Endothelial cell (in vitro differentiated cells): ENCODE results near the gene C18orf32. TPM values are rescaled to one million over a fixed set of nuclear protein-coding genes. Genes with fewer than 3 reads are reported as not detected.
"Not testable (repeated sequence)": the region's sequence is repeated elsewhere in the genome, so short reads cannot be mapped to it uniquely, and the experiment has no call there.

Experiments
- DNase-seq: peaks from one replicate; pipeline ENCODE4 v3.0.0; 2021; ENCODE audit warnings: low spot score
- H3K27ac Mint-ChIP-seq: one replicate; pipeline ENCODE4 v1.8.0; 2021; ENCODE audit warnings: mixed read lengths, inconsistent platforms; ENCODE audit not compliant: unreplicated experiment
- H3K27me3 Mint-ChIP-seq: one replicate; pipeline ENCODE4 v1.8.0; 2021; ENCODE audit warnings: mild to moderate bottlenecking, moderate library complexity, mixed read lengths, inconsistent platforms; ENCODE audit not compliant: unreplicated experiment
- H3K36me3 Mint-ChIP-seq: one replicate; pipeline ENCODE4 v1.8.0; 2021; ENCODE audit warnings: mild to moderate bottlenecking, low read depth, mixed read lengths, inconsistent platforms; ENCODE audit not compliant: unreplicated experiment
- H3K4me1 Mint-ChIP-seq: one replicate; pipeline ENCODE4 v1.8.0; 2021; ENCODE audit warnings: mild to moderate bottlenecking, mixed read lengths, inconsistent platforms; ENCODE audit not compliant: unreplicated experiment
- H3K4me3 Mint-ChIP-seq: one replicate; pipeline ENCODE4 v1.8.0; 2021; ENCODE audit warnings: mild to moderate bottlenecking, mixed read lengths, inconsistent platforms; ENCODE audit not compliant: unreplicated experiment
- H3K9me3 Mint-ChIP-seq: one replicate; pipeline ENCODE4 v1.8.0; 2021; ENCODE audit warnings: mixed read lengths, inconsistent platforms; ENCODE audit not compliant: unreplicated experiment
- total RNA-seq: library from RNA; stranded (reverse); fragmentation: NEBNext Ultra II Directional; extraction: Animal tissue kit (Norgen Biotek cat#: 25700); gene quantifications from one replicate; pipeline ENCODE4 v1.2.1, GENCODE V29; 2021; ENCODE audit not compliant: unreplicated experiment
- TF ChIP-seq, protein P1 (sequence below): fragments of 200-600 bp; sonication (generic); IDR thresholded peaks from one replicate; pipeline ENCODE4 v1.5.0; 2021; ENCODE audit warnings: antibody characterized with exemption; ENCODE audit not compliant: unreplicated experiment

The C18orf32 gene
- total RNA-seq, 1 donor from 2014 or later, result 33.2 TPM

DNA sequence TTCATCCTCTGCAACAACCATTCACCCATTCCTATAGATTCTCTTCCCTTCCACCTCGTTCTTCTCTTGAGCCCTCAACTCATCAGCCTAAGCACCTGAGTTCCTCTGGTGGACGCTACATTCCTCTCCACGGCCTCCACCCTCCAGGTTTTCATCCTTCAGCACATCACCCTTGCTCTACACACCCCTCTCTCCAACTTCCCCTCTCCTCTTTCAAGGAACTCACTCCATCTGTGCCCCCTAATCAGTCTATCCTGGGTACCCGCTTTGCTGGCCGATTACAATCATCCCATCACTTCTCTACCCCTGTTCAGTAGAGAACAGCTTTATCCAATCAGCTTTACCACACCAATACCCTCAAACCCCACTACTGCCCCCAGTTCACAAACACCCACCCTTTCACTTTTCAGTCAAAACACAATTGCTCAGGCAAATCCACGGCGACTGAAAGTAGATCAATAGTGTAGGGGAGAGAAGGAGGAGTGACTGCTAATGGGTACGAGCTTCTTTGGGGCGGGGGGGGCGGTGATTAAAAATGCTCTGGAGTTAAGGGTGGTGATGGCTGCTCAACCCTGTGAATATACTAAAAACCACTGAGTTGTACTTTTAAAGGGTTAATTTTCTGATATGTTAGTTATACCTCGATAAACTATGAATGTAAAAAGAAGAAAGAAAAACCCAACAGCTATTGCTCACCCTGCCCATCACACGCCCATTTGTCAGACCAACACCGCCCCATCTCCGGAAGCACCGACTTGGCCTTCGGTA lies 27.4 kb downstream of the C18orf32 start:
- DNase-seq, result no peak
- no peaks in the 10 kb centered on the region for H3K9me3 Mint-ChIP-seq
- peaks cover 20% of the 10 kb centered on the region for H3K4me1 Mint-ChIP-seq
- peaks cover 3% of the 10 kb centered on the region for H3K27me3 Mint-ChIP-seq
- TF ChIP-seq, protein P1, sequence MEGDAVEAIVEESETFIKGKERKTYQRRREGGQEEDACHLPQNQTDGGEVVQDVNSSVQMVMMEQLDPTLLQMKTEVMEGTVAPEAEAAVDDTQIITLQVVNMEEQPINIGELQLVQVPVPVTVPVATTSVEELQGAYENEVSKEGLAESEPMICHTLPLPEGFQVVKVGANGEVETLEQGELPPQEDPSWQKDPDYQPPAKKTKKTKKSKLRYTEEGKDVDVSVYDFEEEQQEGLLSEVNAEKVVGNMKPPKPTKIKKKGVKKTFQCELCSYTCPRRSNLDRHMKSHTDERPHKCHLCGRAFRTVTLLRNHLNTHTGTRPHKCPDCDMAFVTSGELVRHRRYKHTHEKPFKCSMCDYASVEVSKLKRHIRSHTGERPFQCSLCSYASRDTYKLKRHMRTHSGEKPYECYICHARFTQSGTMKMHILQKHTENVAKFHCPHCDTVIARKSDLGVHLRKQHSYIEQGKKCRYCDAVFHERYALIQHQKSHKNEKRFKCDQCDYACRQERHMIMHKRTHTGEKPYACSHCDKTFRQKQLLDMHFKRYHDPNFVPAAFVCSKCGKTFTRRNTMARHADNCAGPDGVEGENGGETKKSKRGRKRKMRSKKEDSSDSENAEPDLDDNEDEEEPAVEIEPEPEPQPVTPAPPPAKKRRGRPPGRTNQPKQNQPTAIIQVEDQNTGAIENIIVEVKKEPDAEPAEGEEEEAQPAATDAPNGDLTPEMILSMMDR, result no peak
- H3K27ac Mint-ChIP-seq, result no peak overlapping the region
- peaks cover 3% of the 10 kb centered on the region for H3K36me3 Mint-ChIP-seq
- H3K4me3 Mint-ChIP-seq, result peak overlapping the region; percentile 96

GRCh38 chr18:49457616-49458015 lies 29.4 kb downstream of the C18orf32 start:
- Mint-ChIP-seq H3K27ac (no peak overlapping the region), H3K4me3 (no peak overlapping the region), H3K36me3 (peaks cover 12% of the 10 kb centered on the region), H3K4me1 (peaks cover 15% of the 10 kb centered on the region), H3K27me3 (peaks cover 5% of the 10 kb centered on the region), H3K9me3 (no peaks in the 10 kb centered on the region)
- TF ChIP-seq, protein P1, result no peak
- DNase-seq, result no peak

DNA sequence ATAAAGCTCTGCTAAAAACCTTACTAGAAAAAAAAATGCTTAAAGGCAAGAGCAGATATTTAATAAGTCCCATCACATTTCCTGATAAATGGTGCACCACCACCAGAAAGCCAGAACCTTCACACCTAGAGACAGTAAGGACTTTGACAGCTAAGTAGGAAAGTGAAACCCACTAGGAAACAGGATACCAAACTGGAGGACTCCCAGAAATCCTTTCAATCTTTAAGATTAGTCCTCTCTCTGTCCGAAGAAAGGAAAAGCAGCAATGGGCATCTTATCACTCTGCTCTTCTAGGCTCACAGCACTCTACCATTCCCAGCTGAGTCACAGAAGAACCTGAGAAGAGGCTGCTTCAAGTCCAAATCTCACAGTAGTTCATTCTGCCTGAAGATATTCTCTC lies 30.2 kb downstream of the C18orf32 start:
- Mint-ChIP-seq H3K27me3 (peaks cover 5% of the 10 kb centered on the region), H3K4me1 (peaks cover 15% of the 10 kb centered on the region), H3K9me3 (no peaks in the 10 kb centered on the region), H3K36me3 (peaks cover 16% of the 10 kb centered on the region), H3K4me3 (no peak overlapping the region), H3K27ac (no peak overlapping the region)
- no peak for DNase-seq
- TF ChIP-seq, protein P1, result no peak

- not testable (repeated sequence) for H3K9me3 Mint-ChIP-seq, DNase-seq, H3K4me3 Mint-ChIP-seq, H3K4me1 Mint-ChIP-seq, H3K27me3 Mint-ChIP-seq, H3K27ac Mint-ChIP-seq
- peaks cover 30% of the 10 kb centered on the region for H3K36me3 Mint-ChIP-seq
Observed at GRCh38 chr18:49452534-49452933, 34.5 kb downstream of the C18orf32 start.

- Mint-ChIP-seq H3K36me3 (peaks cover 20% of the 10 kb centered on the region), H3K4me3 (peak overlapping the region; percentile 37), H3K27me3 (no peaks in the 10 kb centered on the region), H3K27ac (no peak overlapping the region), H3K4me1 (no peaks in the 10 kb centered on the region), H3K9me3 (no peaks in the 10 kb centered on the region)
- peak; percentile 55 for DNase-seq
- TF ChIP-seq, protein P1, result peak; percentile 56
Observed at GRCh38 chr18:49447810-49448745, 39.0 kb downstream of the C18orf32 start.
